Endothelial cell (in vitro differentiated cells): ENCODE results near the gene HIKESHI. TPM values are rescaled to one million over a fixed set of nuclear protein-coding genes. Genes with fewer than 3 reads are reported as not detected.
"Not testable (repeated sequence)": the region's sequence is repeated elsewhere in the genome, so short reads cannot be mapped to it uniquely, and the experiment has no call there.

Experiments
- DNase-seq: peaks from one replicate; pipeline ENCODE4 v3.0.0; 2021; ENCODE audit warnings: low spot score
- H3K27ac Mint-ChIP-seq: one replicate; pipeline ENCODE4 v1.8.0; 2021; ENCODE audit warnings: mixed read lengths, inconsistent platforms; ENCODE audit not compliant: unreplicated experiment
- H3K27me3 Mint-ChIP-seq: one replicate; pipeline ENCODE4 v1.8.0; 2021; ENCODE audit warnings: mild to moderate bottlenecking, moderate library complexity, mixed read lengths, inconsistent platforms; ENCODE audit not compliant: unreplicated experiment
- H3K36me3 Mint-ChIP-seq: one replicate; pipeline ENCODE4 v1.8.0; 2021; ENCODE audit warnings: mild to moderate bottlenecking, low read depth, mixed read lengths, inconsistent platforms; ENCODE audit not compliant: unreplicated experiment
- H3K4me1 Mint-ChIP-seq: one replicate; pipeline ENCODE4 v1.8.0; 2021; ENCODE audit warnings: mild to moderate bottlenecking, mixed read lengths, inconsistent platforms; ENCODE audit not compliant: unreplicated experiment
- H3K4me3 Mint-ChIP-seq: one replicate; pipeline ENCODE4 v1.8.0; 2021; ENCODE audit warnings: mild to moderate bottlenecking, mixed read lengths, inconsistent platforms; ENCODE audit not compliant: unreplicated experiment
- H3K9me3 Mint-ChIP-seq: one replicate; pipeline ENCODE4 v1.8.0; 2021; ENCODE audit warnings: mixed read lengths, inconsistent platforms; ENCODE audit not compliant: unreplicated experiment
- CTCF ChIP-seq: fragments of 200-600 bp; sonication (generic); IDR thresholded peaks from one replicate; pipeline ENCODE4 v1.5.0; 2021; ENCODE audit warnings: antibody characterized with exemption; ENCODE audit not compliant: unreplicated experiment
- total RNA-seq: library from RNA; stranded (reverse); fragmentation: NEBNext Ultra II Directional; extraction: Animal tissue kit (Norgen Biotek cat#: 25700); gene quantifications from one replicate; pipeline ENCODE4 v1.2.1, GENCODE V29; 2021; ENCODE audit not compliant: unreplicated experiment

The HIKESHI gene
- total RNA-seq, 1 donor from 2014 or later = 36.7 TPM

- TF ChIP-seq CTCF = no peak
- no peaks in the 10 kb centered on the region for H3K9me3 Mint-ChIP-seq
These were observed 22.3 kb upstream of the HIKESHI start for GRCh38 chr11:86279747-86280146.

GRCh38 chr11:86287468-86287796 lies 14.6 kb upstream of the HIKESHI start:
- Mint-ChIP-seq H3K9me3 (no peaks in the 10 kb centered on the region), H3K27me3 (peaks cover 2% of the 10 kb centered on the region), H3K4me1 (no peaks in the 10 kb centered on the region), H3K27ac (no peak overlapping the region), H3K4me3 (no peak overlapping the region), H3K36me3 (no peaks in the 10 kb centered on the region)
- DNase-seq = no peak
- TF ChIP-seq CTCF = no peak

More at GRCh38 chr11:86279747-86280146, 22.3 kb upstream of the HIKESHI start:
- peaks cover 4% of the 10 kb centered on the region for H3K27me3 Mint-ChIP-seq
- H3K4me3 Mint-ChIP-seq = no peak overlapping the region
- no peaks in the 10 kb centered on the region for H3K4me1 Mint-ChIP-seq
- DNase-seq = no peak
- no peak overlapping the region for H3K27ac Mint-ChIP-seq
- no peaks in the 10 kb centered on the region for H3K36me3 Mint-ChIP-seq

GRCh38 chr11:86288776-86289507 lies 13.1 kb upstream of the HIKESHI start:
- Mint-ChIP-seq H3K36me3 (no peaks in the 10 kb centered on the region), H3K4me1 (no peaks in the 10 kb centered on the region), H3K4me3 (no peak overlapping the region), H3K9me3 (no peaks in the 10 kb centered on the region), H3K27ac (no peak overlapping the region), H3K27me3 (no peaks in the 10 kb centered on the region)
- DNase-seq = no peak
- TF ChIP-seq CTCF = no peak

GRCh38 chr11:86289508-86290280 lies 12.3 kb upstream of the HIKESHI start:
- not testable (repeated sequence) for H3K27me3 Mint-ChIP-seq, H3K4me3 Mint-ChIP-seq, H3K36me3 Mint-ChIP-seq, H3K4me1 Mint-ChIP-seq, DNase-seq, H3K27ac Mint-ChIP-seq, H3K9me3 Mint-ChIP-seq

- Mint-ChIP-seq H3K4me1 (no peaks in the 10 kb centered on the region), H3K9me3 (no peaks in the 10 kb centered on the region), H3K36me3 (no peaks in the 10 kb centered on the region), H3K27me3 (no peaks in the 10 kb centered on the region), H3K4me3 (no peak overlapping the region), H3K27ac (no peak overlapping the region)
- DNase-seq = peak; percentile 62
- peak; percentile 86 for TF ChIP-seq CTCF
These were observed 10.4 kb upstream of the HIKESHI start for GRCh38 chr11:86291466-86292262.
